Measurements from ENCODE around the gene ADIG. TPM values are rescaled to one million over a fixed set of nuclear protein-coding genes. Genes with fewer than 3 reads are reported as not detected.

Gene ADIG
- total RNA-seq, 4 donors from 2014 or later, result not detected

DNA sequence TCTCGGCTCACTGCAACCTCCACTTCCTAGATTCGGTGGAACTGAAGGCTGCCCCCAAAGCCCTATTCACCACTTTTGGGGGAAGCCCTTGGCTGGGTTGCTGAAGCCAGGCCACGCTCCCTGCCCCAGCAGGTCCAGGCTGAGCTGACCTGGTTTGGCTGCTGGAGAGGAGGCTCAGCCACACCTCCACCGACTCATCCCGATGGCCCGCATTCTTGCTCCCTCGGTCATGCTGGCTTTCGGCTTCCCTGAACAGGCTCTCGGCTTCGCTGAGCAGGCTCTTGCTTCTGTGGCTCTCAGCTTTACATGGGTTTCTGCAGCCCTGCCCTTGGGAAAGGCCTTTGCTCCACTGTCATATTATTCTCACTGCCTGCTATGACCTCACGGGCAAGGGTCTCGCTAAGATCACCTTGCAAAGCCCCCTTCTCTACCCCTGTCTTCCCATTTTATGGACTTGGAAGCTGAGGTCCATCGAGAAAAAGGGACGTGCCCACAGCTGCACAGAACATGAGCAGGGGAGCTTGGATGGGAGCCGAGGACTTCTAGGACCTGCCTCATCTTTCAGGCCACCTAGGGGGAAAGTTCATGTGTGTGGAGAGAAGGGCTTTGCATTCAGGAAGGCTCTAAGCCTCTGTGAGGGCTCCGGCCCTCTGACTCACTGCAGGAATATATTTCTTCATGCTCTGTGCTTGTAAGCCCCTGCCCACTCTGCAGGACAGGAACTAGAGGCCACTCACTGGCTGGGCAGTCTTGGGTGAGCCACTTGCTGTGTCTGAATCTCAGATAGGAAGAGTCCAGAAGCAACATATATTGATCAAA is 36.2 kb downstream of the ADIG start:
- H3K36me3 ChIP-seq, result no peaks in the 10 kb centered on the region
- TF ChIP-seq EP300 (IDR thresholded peaks at IDR 0.05; ENCODE audit: low read depth) (no peak), POLR2AphosphoS5 (IDR thresholded peaks at IDR 0.05) (no peak)
- in situ Hi-C loops (cut with MboI; ENCODE audit: low pct_ligation_motif_present in 1 of 4, low pct_unique_long_range_greater_than_20kb in 1 of 4, low sequenced_read_pairs in 3 of 4), result no loop called here
- peaks cover 14% of the 10 kb centered on the region for H3K27me3 ChIP-seq
- H3K9me3 ChIP-seq, result no peaks in the 10 kb centered on the region
- no peaks in the 10 kb centered on the region for H3K4me1 ChIP-seq
- 67 to 76% methylated on average over 2 to 13 of the region's 16 CpGs for WGBS, 2 donors (ENCODE audit: low coverage in 1 of 2)
- intact Hi-C loops (cut with DNase I; ENCODE audit: low total_unique reads), result no loop called here
- H3K4me3 ChIP-seq, result no peak overlapping the region
- no peak overlapping the region for H3K27ac ChIP-seq
- DNase-seq, result no peak

DNA sequence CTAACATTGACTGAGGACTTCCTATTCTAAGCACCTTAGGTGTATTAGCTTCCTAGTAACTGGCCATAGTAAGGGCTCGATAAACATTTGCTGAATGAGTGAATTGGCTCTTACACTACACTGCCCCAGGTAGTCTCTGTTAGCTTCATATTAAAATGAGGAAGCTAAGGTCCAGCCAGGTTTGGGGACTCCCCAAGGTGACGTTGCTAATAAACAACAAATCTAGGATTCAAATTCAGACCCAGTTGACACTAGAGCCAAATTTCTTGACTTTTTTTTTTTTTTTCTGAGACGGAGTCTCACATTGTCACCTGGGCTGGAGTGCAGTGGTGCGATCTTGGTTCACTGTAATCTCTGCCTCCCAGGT is 36.8 kb downstream of the ADIG start:
- Histone ChIP-seq H3K4me1 (no peaks in the 10 kb centered on the region), H3K27me3 (peaks cover 14% of the 10 kb centered on the region), H3K9me3 (no peaks in the 10 kb centered on the region), H3K4me3 (no peak overlapping the region), H3K36me3 (no peaks in the 10 kb centered on the region), H3K27ac (no peak overlapping the region)
- in situ Hi-C loops (cut with MboI; ENCODE audit: low pct_ligation_motif_present in 1 of 4, low pct_unique_long_range_greater_than_20kb in 1 of 4, low sequenced_read_pairs in 3 of 4), result no loop called here
- no peak for DNase-seq
- no peak for TF ChIP-seq POLR2A (IDR thresholded peaks at IDR 0.05)
- no peak for TF ChIP-seq POLR2AphosphoS5 (IDR thresholded peaks at IDR 0.05)
- no peak for TF ChIP-seq EP300 (IDR thresholded peaks at IDR 0.05; ENCODE audit: low read depth)
- intact Hi-C loops (cut with DNase I; ENCODE audit: low total_unique reads), result no loop called here
- 72 to 77% methylated on average over 3 to 4 of the region's 4 CpGs for WGBS, 2 donors (ENCODE audit: low coverage in 1 of 2)

DNA sequence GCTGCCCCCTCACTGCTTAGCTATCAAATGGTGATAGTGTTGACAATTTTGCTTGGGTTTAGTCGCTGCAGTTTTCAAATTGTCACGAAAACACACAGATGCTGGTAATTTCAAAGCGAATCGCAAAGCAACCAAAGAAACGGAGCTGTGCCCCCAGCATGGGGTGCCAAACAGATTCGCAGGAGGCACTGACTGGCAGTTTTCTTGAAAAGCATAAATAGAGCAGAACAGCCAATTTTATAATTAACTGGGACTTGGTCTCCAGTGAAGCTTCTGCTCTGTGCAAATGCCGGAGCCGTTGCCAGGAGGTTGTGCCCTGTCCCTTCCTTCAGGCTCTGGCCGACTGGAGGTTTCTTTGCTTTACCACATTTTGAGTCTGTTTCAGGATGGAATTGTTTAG is 39.4 kb downstream of the ADIG start:
- H3K9me3 ChIP-seq, result no peaks in the 10 kb centered on the region
- intact Hi-C loops (cut with DNase I; ENCODE audit: low total_unique reads) (no loop called here), in situ Hi-C loops (cut with MboI; ENCODE audit: low pct_ligation_motif_present in 1 of 4, low pct_unique_long_range_greater_than_20kb in 1 of 4, low sequenced_read_pairs in 3 of 4) (no loop called here)
- no peak for DNase-seq
- H3K4me3 ChIP-seq, result no peak overlapping the region
- WGBS, 2 donors (ENCODE audit: low coverage in 1 of 2), result 55 to 66% methylated on average over 5 to 9 of the region's 9 CpGs
- H3K27ac ChIP-seq, result no peak overlapping the region
- no peak for TF ChIP-seq POLR2A (IDR thresholded peaks at IDR 0.05)
- TF ChIP-seq EP300 (IDR thresholded peaks at IDR 0.05; ENCODE audit: low read depth), result no peak
- TF ChIP-seq, protein P1, sequence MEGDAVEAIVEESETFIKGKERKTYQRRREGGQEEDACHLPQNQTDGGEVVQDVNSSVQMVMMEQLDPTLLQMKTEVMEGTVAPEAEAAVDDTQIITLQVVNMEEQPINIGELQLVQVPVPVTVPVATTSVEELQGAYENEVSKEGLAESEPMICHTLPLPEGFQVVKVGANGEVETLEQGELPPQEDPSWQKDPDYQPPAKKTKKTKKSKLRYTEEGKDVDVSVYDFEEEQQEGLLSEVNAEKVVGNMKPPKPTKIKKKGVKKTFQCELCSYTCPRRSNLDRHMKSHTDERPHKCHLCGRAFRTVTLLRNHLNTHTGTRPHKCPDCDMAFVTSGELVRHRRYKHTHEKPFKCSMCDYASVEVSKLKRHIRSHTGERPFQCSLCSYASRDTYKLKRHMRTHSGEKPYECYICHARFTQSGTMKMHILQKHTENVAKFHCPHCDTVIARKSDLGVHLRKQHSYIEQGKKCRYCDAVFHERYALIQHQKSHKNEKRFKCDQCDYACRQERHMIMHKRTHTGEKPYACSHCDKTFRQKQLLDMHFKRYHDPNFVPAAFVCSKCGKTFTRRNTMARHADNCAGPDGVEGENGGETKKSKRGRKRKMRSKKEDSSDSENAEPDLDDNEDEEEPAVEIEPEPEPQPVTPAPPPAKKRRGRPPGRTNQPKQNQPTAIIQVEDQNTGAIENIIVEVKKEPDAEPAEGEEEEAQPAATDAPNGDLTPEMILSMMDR (IDR thresholded peaks at IDR 0.05), result no peak
- TF ChIP-seq POLR2AphosphoS5 (IDR thresholded peaks at IDR 0.05), result no peak
- H3K27me3 ChIP-seq, result peaks cover 14% of the 10 kb centered on the region
- H3K36me3 ChIP-seq, result no peaks in the 10 kb centered on the region
- no peaks in the 10 kb centered on the region for H3K4me1 ChIP-seq

DNA sequence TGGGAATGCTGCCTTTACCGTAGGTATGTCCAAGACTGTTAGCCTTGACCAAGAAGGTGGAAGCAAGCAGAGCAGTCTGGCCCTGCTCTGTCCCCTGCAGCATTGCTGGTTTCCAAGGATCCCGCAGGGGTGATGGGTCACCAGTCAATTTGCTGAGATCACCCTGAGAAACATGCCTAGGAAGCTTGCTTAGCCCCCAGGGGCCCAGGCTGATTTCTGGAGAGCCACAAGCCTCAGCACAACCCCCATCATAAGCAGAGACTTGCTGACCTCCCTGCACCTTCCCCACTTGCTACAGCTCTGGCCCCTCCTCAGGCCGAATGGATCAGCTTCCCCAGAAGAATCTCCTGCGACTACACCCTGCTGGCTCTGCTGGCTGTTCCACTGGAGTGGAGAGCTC is 42.1 kb downstream of the ADIG start:
- WGBS, 2 donors (ENCODE audit: low coverage in 1 of 2), result 79% methylated on average over 4 of the region's 4 CpGs; no CpG with 5 or more reads in 1 of the 2 donors
- no peak overlapping the region for H3K27ac ChIP-seq
- TF ChIP-seq EP300 (IDR thresholded peaks at IDR 0.05; ENCODE audit: low read depth) (no peak), POLR2AphosphoS5 (IDR thresholded peaks at IDR 0.05) (no peak), POLR2A (IDR thresholded peaks at IDR 0.05) (no peak)
- TF ChIP-seq, protein P1 (IDR thresholded peaks at IDR 0.05), result no peak
- no peaks in the 10 kb centered on the region for H3K9me3 ChIP-seq
- no peaks in the 10 kb centered on the region for H3K36me3 ChIP-seq
- no peaks in the 10 kb centered on the region for H3K27me3 ChIP-seq
- H3K4me3 ChIP-seq, result no peak overlapping the region
- no peak for DNase-seq
- H3K4me1 ChIP-seq, result no peaks in the 10 kb centered on the region
- in situ Hi-C loops (cut with MboI; ENCODE audit: low pct_ligation_motif_present in 1 of 4, low pct_unique_long_range_greater_than_20kb in 1 of 4, low sequenced_read_pairs in 3 of 4) (no loop called here), intact Hi-C loops (cut with DNase I; ENCODE audit: low total_unique reads) (no loop called here)

DNA sequence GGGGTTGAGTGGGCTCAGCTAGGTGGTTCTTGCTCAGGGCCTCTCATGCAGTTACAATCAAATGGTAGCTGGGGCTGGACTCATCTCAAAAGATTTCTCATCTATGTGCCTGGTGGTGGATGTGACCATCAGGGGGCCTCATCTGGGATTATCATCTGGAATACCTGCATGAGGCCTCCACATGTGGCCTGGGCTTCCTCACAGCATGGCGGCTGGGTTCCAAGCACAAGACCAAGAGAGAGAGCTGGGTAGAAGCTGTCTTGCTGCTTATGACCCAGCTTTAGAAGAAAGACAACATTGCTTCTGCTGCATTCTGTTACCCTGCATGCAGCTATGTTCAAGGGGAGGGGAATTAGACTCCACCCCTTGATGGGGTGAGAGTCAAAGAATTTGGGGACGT is 43.1 kb downstream of the ADIG start:
- no peaks in the 10 kb centered on the region for H3K4me1 ChIP-seq
- TF ChIP-seq, protein P1 (IDR thresholded peaks at IDR 0.05), result no peak
- TF ChIP-seq POLR2AphosphoS5 (IDR thresholded peaks at IDR 0.05) (no peak), EP300 (IDR thresholded peaks at IDR 0.05; ENCODE audit: low read depth) (no peak), POLR2A (IDR thresholded peaks at IDR 0.05) (no peak)
- H3K36me3 ChIP-seq, result no peaks in the 10 kb centered on the region
- no peak overlapping the region for H3K27ac ChIP-seq
- no peak overlapping the region for H3K4me3 ChIP-seq
- H3K9me3 ChIP-seq, result no peaks in the 10 kb centered on the region
- in situ Hi-C loops (cut with MboI; ENCODE audit: low pct_ligation_motif_present in 1 of 4, low pct_unique_long_range_greater_than_20kb in 1 of 4, low sequenced_read_pairs in 3 of 4) (no loop called here), intact Hi-C loops (cut with DNase I; ENCODE audit: low total_unique reads) (no loop called here)
- no peaks in the 10 kb centered on the region for H3K27me3 ChIP-seq
- WGBS, 2 donors (ENCODE audit: low coverage in 1 of 2), result 67 to 79% methylated on average over 1 to 2 of the region's 2 CpGs
- DNase-seq, result no peak
